PFSK-1 (cell line): ENCODE measurements around the gene PAQR6.
A peak's percentile ranks its signal among the peaks of the same experiment; 100 is the strongest.

Experiments used
- FOXP2 ChIP-seq: optimal IDR thresholded peaks from 2 replicates; pipeline ENCODE3; 2011; ENCODE audit warnings: borderline replicate concordance, control low read depth, inconsistent platforms; ENCODE audit not compliant: insufficient read depth; ENCODE audit errors: extremely low read length, extremely low read depth
- POLR2AphosphoS5 ChIP-seq: IDR thresholded peaks from 2 replicates; pipeline ENCODE4 v1.6.1; 2012; ENCODE audit warnings: low read depth, mild to moderate bottlenecking, control low read depth, low read length, moderate library complexity
- SIN3A ChIP-seq: IDR thresholded peaks from 2 replicates; pipeline ENCODE4 v1.6.1; 2012; ENCODE audit warnings: mild to moderate bottlenecking, low read length, moderate library complexity, borderline replicate concordance; ENCODE audit not compliant: insufficient read depth
- TAF1 ChIP-seq: IDR thresholded peaks from 2 replicates; pipeline ENCODE4 v1.6.1; 2012; ENCODE audit warnings: low read length, control low read depth, borderline replicate concordance; ENCODE audit not compliant: insufficient read depth
- TF ChIP-seq, protein P1 (sequence below), 2 experiments: IDR thresholded peaks; 2 replicates each; pipeline versions ENCODE4 v1.6.1 to v1.8.0; 2011 to 2012; ENCODE audit warnings: low read depth in 2 of 2, low read length in 2 of 2, control low read depth in 1 of 2, inconsistent platforms in 1 of 2, mild to moderate bottlenecking in 1 of 2, moderate library complexity in 1 of 2; ENCODE audit not compliant: insufficient read depth in 1 of 2

Gene PAQR6

DNA sequence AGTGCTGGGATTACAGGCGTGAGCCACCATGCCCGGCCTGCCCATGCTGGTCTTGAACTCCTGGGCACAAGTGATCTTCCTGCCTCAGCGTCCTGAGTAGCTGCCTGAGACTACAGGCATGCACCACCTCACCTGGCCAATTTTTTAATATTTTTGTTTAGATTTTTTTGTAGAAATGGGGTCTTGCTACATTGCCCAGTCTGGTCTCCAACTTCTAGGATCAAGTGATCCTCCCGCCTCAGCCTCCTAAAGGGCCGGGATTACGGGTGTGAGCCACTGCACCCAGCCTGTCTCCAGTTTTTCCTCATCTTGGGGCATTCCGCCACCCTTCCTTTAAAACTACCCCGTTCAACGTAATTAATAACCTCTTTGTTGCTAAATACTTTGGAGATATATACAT, 27.6 kb downstream of the PAQR6 start:
- TF ChIP-seq FOXP2 (no peak), TAF1 (no peak), SIN3A (no peak), POLR2AphosphoS5 (no peak)
- TF ChIP-seq, protein P1, sequence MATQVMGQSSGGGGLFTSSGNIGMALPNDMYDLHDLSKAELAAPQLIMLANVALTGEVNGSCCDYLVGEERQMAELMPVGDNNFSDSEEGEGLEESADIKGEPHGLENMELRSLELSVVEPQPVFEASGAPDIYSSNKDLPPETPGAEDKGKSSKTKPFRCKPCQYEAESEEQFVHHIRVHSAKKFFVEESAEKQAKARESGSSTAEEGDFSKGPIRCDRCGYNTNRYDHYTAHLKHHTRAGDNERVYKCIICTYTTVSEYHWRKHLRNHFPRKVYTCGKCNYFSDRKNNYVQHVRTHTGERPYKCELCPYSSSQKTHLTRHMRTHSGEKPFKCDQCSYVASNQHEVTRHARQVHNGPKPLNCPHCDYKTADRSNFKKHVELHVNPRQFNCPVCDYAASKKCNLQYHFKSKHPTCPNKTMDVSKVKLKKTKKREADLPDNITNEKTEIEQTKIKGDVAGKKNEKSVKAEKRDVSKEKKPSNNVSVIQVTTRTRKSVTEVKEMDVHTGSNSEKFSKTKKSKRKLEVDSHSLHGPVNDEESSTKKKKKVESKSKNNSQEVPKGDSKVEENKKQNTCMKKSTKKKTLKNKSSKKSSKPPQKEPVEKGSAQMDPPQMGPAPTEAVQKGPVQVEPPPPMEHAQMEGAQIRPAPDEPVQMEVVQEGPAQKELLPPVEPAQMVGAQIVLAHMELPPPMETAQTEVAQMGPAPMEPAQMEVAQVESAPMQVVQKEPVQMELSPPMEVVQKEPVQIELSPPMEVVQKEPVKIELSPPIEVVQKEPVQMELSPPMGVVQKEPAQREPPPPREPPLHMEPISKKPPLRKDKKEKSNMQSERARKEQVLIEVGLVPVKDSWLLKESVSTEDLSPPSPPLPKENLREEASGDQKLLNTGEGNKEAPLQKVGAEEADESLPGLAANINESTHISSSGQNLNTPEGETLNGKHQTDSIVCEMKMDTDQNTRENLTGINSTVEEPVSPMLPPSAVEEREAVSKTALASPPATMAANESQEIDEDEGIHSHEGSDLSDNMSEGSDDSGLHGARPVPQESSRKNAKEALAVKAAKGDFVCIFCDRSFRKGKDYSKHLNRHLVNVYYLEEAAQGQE (IDR thresholded peaks at IDR 0.05; ENCODE audit: insufficient read depth in 1 of 2, low read depth in 2 of 2, low read length in 2 of 2), result no peak

GRCh38 chr1:156217871-156218270, 30.0 kb downstream of the PAQR6 start:
- no peak for TF ChIP-seq TAF1
- no peak for TF ChIP-seq POLR2AphosphoS5
- no peak for TF ChIP-seq FOXP2
- TF ChIP-seq, protein P1 (IDR thresholded peaks at IDR 0.05; ENCODE audit: insufficient read depth in 1 of 2, low read depth in 2 of 2, low read length in 2 of 2), result no peak
- no peak for TF ChIP-seq SIN3A

- TF ChIP-seq TAF1 (no peak), FOXP2 (no peak), POLR2AphosphoS5 (no peak), SIN3A (no peak)
Measured at GRCh38 chr1:156214024-156214748, 33.7 kb downstream of the PAQR6 start.

GRCh38 chr1:156213644-156213966, 34.3 kb downstream of the PAQR6 start:
- TF ChIP-seq POLR2AphosphoS5 (no peak), FOXP2 (no peak), TAF1 (no peak), SIN3A (no peak)
- TF ChIP-seq, protein P1 (IDR thresholded peaks at IDR 0.05; ENCODE audit: insufficient read depth in 1 of 2, low read depth in 2 of 2, low read length in 2 of 2), result no peak

- TF ChIP-seq TAF1 (peak; percentile 73), FOXP2 (peak; percentile 82), SIN3A (peak; percentile 42; the same call in 1 of the 2 replicates), POLR2AphosphoS5 (peak; percentile 91)
- TF ChIP-seq, protein P1 (IDR thresholded peaks at IDR 0.05; ENCODE audit: insufficient read depth in 1 of 2, low read depth in 2 of 2, low read length in 2 of 2), result peak in 1 of 2 experiments; percentile 64; a peak in 2 of 4 replicates
Measured at GRCh38 chr1:156212833-156213643, 34.8 kb downstream of the PAQR6 start, which contains the start of gene PMF1. PMF1 (plus strand) TSS chr1:156213007; CDS start chr1:156213016, 9 bp downstream.
